Sigmoid colon (tissue), 7 donors: ENCODE data around the gene ELF1. TPM values are rescaled to one million over a fixed set of nuclear protein-coding genes. Genes with fewer than 3 reads are reported as not detected.

Experiments used
- DNase-seq: peaks from one replicate; pipeline ENCODE4 v3.0.0-alpha.2; 2019
- H3K27ac ChIP-seq, 4 donors: fragments of 200-600 bp; sonication (generic); one replicate each; pipeline ENCODE4 v1.5.1; 2016 to 2019; ENCODE audit warnings: mild to moderate bottlenecking in 1 of 4
- H3K27me3 ChIP-seq, 3 donors: fragments of 200-600 bp; sonication (generic); one replicate each; pipeline ENCODE4 v1.5.1; 2019; ENCODE audit warnings: mild to moderate bottlenecking in 1 of 3
- H3K36me3 ChIP-seq, 4 donors: fragments of 200-600 bp; sonication (generic); one replicate each; pipeline ENCODE4 v1.5.1; 2016 to 2019
- H3K4me1 ChIP-seq, 4 donors: fragments of 200-600 bp; sonication (generic); one replicate each; pipeline ENCODE4 v1.5.1; 2017 to 2019
- H3K4me3 ChIP-seq, 4 donors: fragments of 200-600 bp; sonication (generic); one replicate each; pipeline ENCODE4 v1.5.1; 2017 to 2019; ENCODE audit warnings: mild to moderate bottlenecking in 2 of 4, moderate library complexity in 1 of 4
- H3K9me3 ChIP-seq, 4 donors: fragments of 200-600 bp in 3 of 4; sonication (generic) in 3 of 4; one replicate each; pipeline versions ENCODE4 v1.5.1 to v1.6.1; 2013 to 2019
- EP300 ChIP-seq, 4 donors: sonication (generic); formaldehyde crosslinking; IDR thresholded peaks; one replicate each; pipeline ENCODE4 v1.6.1; 2017; ENCODE audit warnings: antibody characterized with exemption in 4 of 4
- POLR2A ChIP-seq, 2 donors: fragments of 450-650 bp; IDR thresholded peaks; one replicate each; pipeline ENCODE4 v1.6.1; 2016; ENCODE audit warnings: antibody characterized with exemption in 2 of 2, mild to moderate bottlenecking in 2 of 2, moderate library complexity in 2 of 2
- POLR2AphosphoS5 ChIP-seq, 4 donors: sonication (generic); formaldehyde crosslinking; IDR thresholded peaks; one replicate each; pipeline ENCODE4 v1.6.1; 2017; ENCODE audit warnings: antibody characterized with exemption in 4 of 4
- WGBS, 2 donors: extraction: QIAGEN DNeasy Blood & Tissue Kit; methylation state at CpG; one replicate each; pipeline ENCODE4 v1.1.7; 2013; 5-methylcytosine and 5-hydroxymethylcytosine counted together
- intact Hi-C: fragments of 100-400 bp; cut with DNase I; formaldehyde crosslinking; loops from one replicate; pipeline ENCODE4 v1.15.1; 2023
- polyA plus RNA-seq, 3 donors: library from polyadenylated mRNA; stranded (reverse); fragments of 200-250 nt; gene quantifications; one replicate each; pipeline ENCODE4 v1.2.3, GENCODE V29; 2013
- total RNA-seq, 4 donors: library from RNA; depleted of rRNA; stranded (reverse); fragments of >200 nt; gene quantifications; one replicate each; pipeline ENCODE4 v1.1.0, GENCODE V29; 2016
- TF ChIP-seq, protein P1 (sequence below), 4 experiments: fragments of 450-650 bp in 3 of 4; fragments of 200-600 bp in 1 of 4; IDR thresholded peaks; one replicate each; pipeline ENCODE4 v1.5.1; 2016 to 2019; ENCODE audit warnings: antibody characterized with exemption in 4 of 4, mild to moderate bottlenecking in 3 of 4, moderate library complexity in 2 of 4
- donor health status: healthy with polysubstance abuse.
- donor health status: Bipolar disorder and iron deficiency.
- donor health status: healthy.

ELF1 gene
- total and polyA plus RNA-seq, 7 donors = 31.8 to 68.5 (median 47.4) TPM

DNA sequence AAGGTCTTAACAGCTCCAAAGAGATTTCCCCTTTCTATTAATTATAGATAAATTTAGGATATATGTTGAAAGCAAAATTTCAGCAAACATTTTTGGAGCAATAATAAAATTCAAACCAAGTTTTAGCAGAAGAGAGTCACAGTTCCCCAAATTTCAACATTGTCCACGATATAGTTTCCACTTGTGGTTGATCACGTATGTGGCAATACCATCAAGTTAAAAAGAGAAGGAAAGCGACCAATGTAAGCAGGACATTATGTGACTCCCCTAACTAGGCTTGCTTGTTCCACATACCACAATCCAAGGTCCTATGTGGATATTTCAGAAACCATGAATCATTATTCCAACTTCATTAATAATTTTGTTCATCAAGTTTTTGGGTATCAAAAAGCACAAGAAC, 52.8 kb downstream of the ELF1 start:
- Histone ChIP-seq H3K4me3 (no peak overlapping the region), H3K9me3 (no peaks in the 10 kb centered on the region), H3K4me1 (peaks cover 0 to 82% (median 40%) of the 10 kb centered on the region in 4 donors), H3K36me3 (no peaks in the 10 kb centered on the region), H3K27me3 (no peaks in the 10 kb centered on the region), H3K27ac (no peak overlapping the region)
- WGBS, 2 donors = 60 to 77% methylated on average over 3 of the region's 3 CpGs
- no peak for TF ChIP-seq POLR2A (IDR thresholded peaks at IDR 0.05)
- TF ChIP-seq EP300 (IDR thresholded peaks at IDR 0.05) = no peak
- TF ChIP-seq POLR2AphosphoS5 (IDR thresholded peaks at IDR 0.05) = no peak
- TF ChIP-seq, protein P1, sequence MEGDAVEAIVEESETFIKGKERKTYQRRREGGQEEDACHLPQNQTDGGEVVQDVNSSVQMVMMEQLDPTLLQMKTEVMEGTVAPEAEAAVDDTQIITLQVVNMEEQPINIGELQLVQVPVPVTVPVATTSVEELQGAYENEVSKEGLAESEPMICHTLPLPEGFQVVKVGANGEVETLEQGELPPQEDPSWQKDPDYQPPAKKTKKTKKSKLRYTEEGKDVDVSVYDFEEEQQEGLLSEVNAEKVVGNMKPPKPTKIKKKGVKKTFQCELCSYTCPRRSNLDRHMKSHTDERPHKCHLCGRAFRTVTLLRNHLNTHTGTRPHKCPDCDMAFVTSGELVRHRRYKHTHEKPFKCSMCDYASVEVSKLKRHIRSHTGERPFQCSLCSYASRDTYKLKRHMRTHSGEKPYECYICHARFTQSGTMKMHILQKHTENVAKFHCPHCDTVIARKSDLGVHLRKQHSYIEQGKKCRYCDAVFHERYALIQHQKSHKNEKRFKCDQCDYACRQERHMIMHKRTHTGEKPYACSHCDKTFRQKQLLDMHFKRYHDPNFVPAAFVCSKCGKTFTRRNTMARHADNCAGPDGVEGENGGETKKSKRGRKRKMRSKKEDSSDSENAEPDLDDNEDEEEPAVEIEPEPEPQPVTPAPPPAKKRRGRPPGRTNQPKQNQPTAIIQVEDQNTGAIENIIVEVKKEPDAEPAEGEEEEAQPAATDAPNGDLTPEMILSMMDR (IDR thresholded peaks at IDR 0.05) = no peak
- intact Hi-C loops = no loop called here
- no peak for DNase-seq

DNA sequence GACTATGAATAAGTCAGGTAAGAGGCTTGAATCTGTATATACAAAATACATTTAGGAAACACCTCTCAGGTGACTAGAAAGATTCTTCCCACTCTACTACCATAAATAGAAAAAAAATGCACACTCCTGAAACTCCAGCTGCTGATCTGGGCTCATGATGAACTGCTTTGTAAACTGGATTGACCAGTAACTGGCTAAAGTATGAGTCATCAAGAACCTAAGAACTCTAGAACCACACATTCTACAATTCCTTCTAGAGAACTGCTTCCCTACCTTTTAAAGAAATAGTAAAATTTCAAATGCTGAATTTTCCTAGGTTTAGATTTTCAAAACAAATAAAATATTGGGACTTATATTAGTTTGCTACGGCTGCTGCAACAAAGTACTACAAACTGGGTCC, 55.2 kb downstream of the ELF1 start:
- intact Hi-C loops = no loop called here
- no peak overlapping the region for H3K4me3 ChIP-seq
- no peaks in the 10 kb centered on the region for H3K27me3 ChIP-seq
- H3K27ac ChIP-seq = no peak overlapping the region
- H3K4me1 ChIP-seq = peaks cover 0 to 68% (median 26%) of the 10 kb centered on the region in 4 donors
- no peak for TF ChIP-seq EP300 (IDR thresholded peaks at IDR 0.05)
- TF ChIP-seq, protein P1 (IDR thresholded peaks at IDR 0.05) = no peak
- no peak for TF ChIP-seq POLR2A (IDR thresholded peaks at IDR 0.05)
- TF ChIP-seq POLR2AphosphoS5 (IDR thresholded peaks at IDR 0.05) = no peak
- H3K9me3 ChIP-seq = no peaks in the 10 kb centered on the region
- H3K36me3 ChIP-seq = no peaks in the 10 kb centered on the region
- no peak for DNase-seq
- WGBS, 2 donors = 94 to 99% methylated on average over 1 of the region's 1 CpG

DNA sequence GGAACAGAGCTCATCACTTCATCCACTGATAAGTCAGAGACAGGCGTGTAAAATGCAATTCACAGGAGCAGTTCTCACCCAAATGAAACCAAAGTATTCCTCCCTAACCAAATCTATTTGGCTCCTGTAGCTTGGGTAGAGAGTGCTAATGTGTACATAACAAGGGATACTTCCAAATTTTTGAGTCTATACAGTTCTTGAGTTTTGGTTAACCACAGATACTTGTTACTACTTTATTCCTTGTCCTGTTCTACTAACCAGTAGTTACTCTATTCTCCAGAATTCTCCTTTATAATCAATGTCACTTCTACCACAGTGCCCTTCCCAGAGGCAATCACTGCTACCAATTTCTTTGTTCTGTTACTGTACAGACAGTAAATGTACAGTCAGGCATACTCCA, 57.3 kb downstream of the ELF1 start:
- 62 to 73% methylated on average over 1 of the region's 1 CpG for WGBS, 2 donors
- Histone ChIP-seq H3K4me1 (peaks cover 0 to 47% (median 18%) of the 10 kb centered on the region in 4 donors), H3K36me3 (peaks cover 3 to 16% (median 9%) of the 10 kb centered on the region in 4 donors), H3K9me3 (no peaks in the 10 kb centered on the region), H3K27me3 (no peaks in the 10 kb centered on the region), H3K4me3 (no peak overlapping the region), H3K27ac (no peak overlapping the region)
- intact Hi-C loops = no loop called here
- no peak for DNase-seq
- TF ChIP-seq POLR2AphosphoS5 (IDR thresholded peaks at IDR 0.05) = no peak
- no peak for TF ChIP-seq POLR2A (IDR thresholded peaks at IDR 0.05)
- no peak for TF ChIP-seq EP300 (IDR thresholded peaks at IDR 0.05)
- TF ChIP-seq, protein P1 (IDR thresholded peaks at IDR 0.05) = no peak

DNA sequence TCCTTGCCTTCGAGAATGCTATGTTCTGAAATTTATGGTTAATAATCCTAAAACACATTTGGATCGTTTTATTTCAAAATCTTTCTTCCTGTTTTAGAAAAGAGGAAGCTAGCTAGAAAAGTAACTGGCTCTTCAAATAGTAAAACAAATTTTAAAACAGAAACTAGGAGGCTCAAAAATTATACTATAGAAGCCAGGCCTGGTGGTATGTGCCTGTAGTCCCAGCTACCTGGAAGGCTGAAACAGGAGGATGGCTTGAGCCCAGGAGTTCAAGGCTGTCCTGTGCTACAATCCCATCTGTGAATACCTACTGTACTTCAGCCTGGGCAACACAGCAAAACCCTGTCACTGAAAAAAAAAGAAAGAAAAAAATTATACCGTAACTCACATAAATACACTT, 57.9 kb downstream of the ELF1 start:
- Histone ChIP-seq H3K4me3 (no peak overlapping the region), H3K36me3 (peaks cover 3 to 16% (median 9%) of the 10 kb centered on the region in 4 donors), H3K27ac (no peak overlapping the region), H3K27me3 (no peaks in the 10 kb centered on the region), H3K4me1 (peaks cover 0 to 45% (median 18%) of the 10 kb centered on the region in 4 donors), H3K9me3 (no peaks in the 10 kb centered on the region)
- intact Hi-C loops = no loop called here
- no peak for TF ChIP-seq POLR2A (IDR thresholded peaks at IDR 0.05)
- TF ChIP-seq, protein P1 (IDR thresholded peaks at IDR 0.05) = no peak
- TF ChIP-seq EP300 (IDR thresholded peaks at IDR 0.05) = no peak
- no peak for TF ChIP-seq POLR2AphosphoS5 (IDR thresholded peaks at IDR 0.05)
- DNase-seq = no peak
- 36 to 55% methylated on average over 3 of the region's 3 CpGs for WGBS, 2 donors

DNA sequence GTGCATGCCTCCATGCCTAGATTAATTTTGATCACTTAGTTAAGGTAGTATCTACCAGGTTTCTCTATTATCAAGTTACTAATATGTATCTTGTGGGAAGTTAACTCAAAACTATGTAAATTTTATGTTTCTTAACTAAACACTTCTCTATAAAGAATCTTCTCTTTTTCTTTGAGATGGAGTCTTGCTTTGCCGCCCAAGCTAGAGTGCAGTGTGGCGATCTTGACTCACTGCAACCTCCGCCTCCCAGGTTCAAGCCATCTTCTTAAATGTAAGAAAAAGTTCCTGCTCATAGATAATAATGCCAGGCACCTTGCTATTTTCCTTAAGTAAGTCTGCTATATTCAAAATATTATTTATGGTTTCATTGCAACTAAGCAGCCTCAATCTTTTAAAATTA, 58.4 kb downstream of the ELF1 start:
- Histone ChIP-seq H3K9me3 (no peaks in the 10 kb centered on the region), H3K4me1 (peaks cover 0 to 45% (median 18%) of the 10 kb centered on the region in 4 donors), H3K27ac (no peak overlapping the region), H3K36me3 (peaks cover 3 to 16% (median 9%) of the 10 kb centered on the region in 4 donors), H3K4me3 (no peak overlapping the region), H3K27me3 (no peaks in the 10 kb centered on the region)
- DNase-seq = no peak
- WGBS, 2 donors = 96 to 98% methylated on average over 3 of the region's 3 CpGs
- TF ChIP-seq POLR2A (IDR thresholded peaks at IDR 0.05) (no peak), POLR2AphosphoS5 (IDR thresholded peaks at IDR 0.05) (no peak), EP300 (IDR thresholded peaks at IDR 0.05) (no peak)
- TF ChIP-seq, protein P1 (IDR thresholded peaks at IDR 0.05) = no peak
- intact Hi-C loops = no loop called here
